ENCODE data around the gene CHRDL2.

GRCh38 chr11:74680035-74680671 lies 51.1 kb downstream of the CHRDL2 start:
- TF ChIP-seq CTCF (IDR thresholded peaks at IDR 0.05 in 4 of 5, conservative IDR thresholded peaks at IDR 0.05 in 1 of 5) (no peak), POLR2A (IDR thresholded peaks at IDR 0.05) (no peak)

All from gastrocnemius medialis (tissue), 4 donors.